GM19238 (cell line): ENCODE results near the gene KRTAP2-2.
"Not testable (repeated sequence)": the region's sequence is repeated elsewhere in the genome, so short reads cannot be mapped to it uniquely, and the experiment has no call there.

Experiments
- DNase-seq: peaks from one replicate; pipeline ENCODE4 v3.0.0; 2011; ENCODE audit warnings: low spot score; ENCODE audit not compliant: insufficient read length

Gene KRTAP2-2

DNA sequence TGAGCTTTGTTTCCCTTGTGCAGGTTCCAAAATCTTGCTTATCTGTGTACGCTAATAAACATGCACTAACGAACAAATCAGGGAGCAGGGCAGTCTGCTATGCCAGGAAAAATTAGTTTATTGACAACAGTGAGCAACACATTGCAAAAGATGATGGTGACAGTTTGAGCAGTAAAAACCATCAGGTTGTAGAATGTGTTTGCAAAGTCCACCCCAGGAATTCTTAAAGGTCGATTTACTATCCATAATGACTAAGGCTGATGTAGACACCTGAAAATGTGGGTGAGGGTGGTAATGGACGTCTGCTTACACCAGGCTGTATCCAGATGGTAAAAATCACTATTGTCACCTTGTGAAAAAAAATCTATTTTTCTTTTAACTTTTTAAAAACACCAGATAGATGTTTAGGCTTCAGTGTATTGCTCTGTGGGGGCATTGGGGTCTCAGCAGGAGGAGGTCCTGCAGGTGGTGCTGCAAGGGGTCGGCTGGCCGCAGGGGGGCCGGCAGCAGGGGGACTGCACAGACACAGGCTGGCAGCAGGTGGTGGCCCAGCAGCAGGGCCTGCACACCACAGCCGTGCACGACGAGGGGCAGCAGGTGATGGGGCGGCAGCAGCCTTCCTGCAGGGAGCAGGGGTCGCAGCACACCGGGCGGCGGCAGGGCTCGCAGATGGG lies 10.1 kb upstream of the KRTAP2-2 start:
- DNase-seq = not testable (repeated sequence)

DNA sequence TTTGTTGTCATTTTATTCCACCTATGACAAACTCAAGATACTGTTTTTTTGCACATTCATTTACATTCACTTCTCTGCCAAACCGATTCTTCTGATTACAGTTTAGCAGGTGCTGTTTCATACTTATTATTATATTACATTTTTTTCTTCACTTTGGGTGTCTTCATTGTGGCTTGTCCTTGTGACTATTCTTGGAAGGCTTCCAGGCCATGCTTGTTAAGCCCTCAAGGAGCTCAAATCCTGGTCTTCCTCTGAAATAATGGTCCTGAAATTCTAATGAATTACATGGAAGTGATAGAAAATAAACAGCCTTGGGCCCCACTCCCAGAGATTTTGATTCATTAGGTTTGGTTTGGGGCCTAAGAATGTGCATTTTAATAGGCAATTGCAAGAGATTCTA lies 9.3 kb upstream of the KRTAP2-2 start:
- no peak for DNase-seq

DNA sequence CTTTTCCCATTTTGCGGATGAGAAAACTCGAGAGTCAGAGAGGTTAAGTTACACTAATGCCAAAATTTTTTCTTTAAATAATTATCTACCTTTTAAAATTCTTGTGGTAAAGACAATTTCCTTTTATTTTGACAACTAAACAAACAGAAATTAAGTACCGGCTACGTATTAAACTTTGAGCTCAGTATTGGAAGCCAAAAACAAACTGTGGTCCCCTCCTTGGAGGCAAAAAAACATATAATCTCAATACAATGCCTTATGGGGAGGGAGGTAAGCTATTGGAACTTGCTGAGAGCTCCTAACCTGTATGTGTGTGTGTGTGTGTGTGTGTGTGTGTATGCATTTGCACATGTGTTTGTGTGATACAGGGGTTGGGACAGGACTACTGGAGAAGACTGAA lies 8.4 kb upstream of the KRTAP2-2 start:
- no peak for DNase-seq

DNA sequence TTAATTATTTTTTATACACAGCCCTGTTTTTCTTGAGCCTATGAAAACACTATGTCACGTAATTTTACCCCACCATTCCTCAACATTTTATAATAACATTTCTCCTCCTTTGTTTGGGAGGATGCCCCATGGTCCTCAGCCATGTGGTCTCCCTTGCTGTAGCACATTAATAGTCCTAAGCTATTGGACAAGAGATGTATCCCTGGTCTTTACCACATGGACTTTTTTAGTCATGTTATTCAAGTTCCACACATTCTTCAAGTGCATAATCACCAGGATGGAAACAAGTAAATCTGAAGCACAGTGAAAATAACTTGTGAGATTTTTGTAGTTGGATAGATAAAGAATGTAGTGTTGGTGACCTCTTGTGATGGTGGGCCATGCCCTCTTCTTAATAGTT lies 6.9 kb upstream of the KRTAP2-2 start:
- DNase-seq = no peak

DNA sequence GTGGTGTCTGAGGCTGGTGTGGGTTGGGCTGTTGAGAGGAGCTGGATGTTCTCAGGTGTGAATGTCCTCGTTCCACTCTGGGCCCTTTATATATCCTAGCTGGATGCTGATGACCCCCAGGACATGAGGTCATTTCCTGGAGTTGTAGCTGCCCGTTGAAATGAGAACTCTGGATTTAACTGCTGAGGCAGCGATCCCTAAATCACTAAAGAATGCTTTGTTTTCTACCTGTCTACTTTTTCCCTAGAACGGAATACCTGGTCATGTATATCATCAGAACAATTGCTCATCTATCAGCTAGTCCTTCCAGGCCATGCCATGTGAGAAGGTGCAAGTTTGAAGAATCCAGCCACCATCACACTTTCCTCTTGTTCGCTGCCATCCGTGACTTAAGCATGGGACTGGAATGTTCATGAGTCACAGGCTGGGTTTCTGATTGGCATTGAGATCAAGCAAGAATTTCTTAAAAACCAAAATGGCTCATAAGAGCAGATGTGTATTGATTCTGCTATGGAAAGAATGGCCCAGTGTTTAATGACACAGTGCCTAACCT lies 5.1 kb upstream of the KRTAP2-2 start, which contains the start of gene KRTAP2-3:
TSS of gene KRTAP2-3 (minus strand) at position 63 of the 553 bp plus-strand sequence. CDS start 64 bp downstream, outside the sequence.
- no peak for DNase-seq

DNA sequence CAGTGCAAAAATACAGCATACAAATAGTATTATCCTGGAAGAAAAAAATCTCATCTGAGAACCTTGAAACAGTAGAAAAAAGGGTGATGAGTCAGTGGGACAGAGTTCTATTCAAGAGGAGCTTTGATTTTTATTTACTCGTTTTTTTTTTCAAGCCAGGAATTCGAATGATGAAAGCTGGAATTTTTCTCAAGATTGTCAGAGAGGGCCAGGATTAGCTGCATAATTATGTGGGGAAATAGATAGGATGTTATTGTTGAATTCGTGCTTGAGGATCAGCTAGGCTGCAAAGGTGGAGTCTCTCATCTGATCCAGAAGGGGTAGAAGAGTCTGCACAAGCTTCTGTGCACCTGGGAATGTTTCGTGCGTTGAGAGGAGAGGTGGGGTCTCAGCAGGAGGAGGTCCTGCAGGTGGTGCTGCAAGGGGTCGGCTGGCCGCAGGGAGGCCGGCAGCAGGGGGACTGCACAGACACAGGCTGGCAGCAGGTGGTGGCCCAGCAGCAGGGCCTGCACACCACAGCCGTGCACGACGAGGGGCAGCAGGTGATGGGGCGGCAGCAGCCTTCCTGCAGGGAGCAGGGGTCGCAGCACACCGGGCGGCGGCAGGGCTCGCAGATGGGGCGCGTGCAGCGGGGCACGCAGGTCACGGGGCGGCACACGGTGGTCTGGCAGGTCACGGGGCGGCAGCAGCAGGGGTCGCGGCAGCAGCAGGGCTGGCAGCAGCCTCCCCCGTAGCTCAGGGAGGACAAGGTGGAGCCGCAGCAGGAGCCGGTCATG lies 4.4 kb upstream of the KRTAP2-2 start:
- not testable (repeated sequence) for DNase-seq

DNA sequence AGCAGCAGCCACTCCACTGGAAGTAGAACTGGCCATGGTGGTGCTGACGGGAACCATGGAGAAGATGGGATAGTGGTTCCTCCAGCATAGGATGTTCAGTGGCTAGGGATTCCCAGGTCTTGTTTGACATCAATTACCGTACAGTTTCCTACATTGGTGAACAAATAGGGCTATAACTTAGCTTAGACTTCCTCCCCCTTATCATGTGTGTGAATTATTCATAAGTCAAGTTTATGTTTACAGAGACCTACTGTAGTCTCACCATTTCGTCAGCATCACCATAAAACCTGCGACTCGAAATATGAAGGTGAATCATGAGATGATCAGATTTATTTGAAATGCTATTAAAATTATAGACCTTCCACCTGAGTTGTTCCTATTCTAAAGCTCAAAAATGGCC lies 3.7 kb upstream of the KRTAP2-2 start:
- DNase-seq = no peak

DNA sequence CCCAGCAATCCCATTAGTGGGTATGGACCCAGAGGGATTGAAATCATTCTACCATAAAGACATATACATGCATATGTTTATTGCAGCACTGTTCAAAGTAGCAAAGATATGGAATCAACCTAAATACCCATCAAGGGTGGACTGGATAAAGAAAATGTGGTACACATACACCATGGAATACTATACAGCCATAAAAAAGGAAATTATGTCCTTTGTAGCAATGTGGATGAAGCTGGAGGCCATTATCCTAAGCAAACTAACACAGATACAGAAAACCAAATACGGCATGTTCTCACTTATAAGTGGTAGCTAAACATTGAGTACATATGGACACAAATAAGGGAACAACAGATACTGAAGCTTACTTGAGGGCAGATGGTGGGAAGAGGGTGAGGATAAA lies 2.5 kb upstream of the KRTAP2-2 start:
- no peak for DNase-seq

DNA sequence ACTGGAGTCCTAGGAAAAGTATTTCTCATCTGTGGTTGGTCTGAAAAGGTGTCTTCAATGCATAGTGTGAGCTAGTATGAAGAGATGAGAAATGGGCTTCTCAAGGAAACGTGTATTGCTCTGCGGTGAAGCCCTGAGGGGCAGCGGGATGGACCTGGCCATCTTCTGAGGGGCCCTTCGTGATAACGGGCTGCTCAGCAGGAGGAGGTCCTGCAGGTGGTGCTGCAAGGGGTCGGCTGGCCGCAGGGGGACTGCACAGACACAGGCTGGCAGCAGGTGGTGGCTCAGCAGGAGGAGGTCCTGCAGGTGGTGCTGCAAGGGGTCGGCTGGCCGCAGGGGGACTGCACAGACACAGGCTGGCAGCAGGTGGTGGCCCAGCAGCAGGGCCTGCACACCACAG lies 474 bp downstream of the KRTAP2-2 start:
- DNase-seq = not testable (repeated sequence)

DNA sequence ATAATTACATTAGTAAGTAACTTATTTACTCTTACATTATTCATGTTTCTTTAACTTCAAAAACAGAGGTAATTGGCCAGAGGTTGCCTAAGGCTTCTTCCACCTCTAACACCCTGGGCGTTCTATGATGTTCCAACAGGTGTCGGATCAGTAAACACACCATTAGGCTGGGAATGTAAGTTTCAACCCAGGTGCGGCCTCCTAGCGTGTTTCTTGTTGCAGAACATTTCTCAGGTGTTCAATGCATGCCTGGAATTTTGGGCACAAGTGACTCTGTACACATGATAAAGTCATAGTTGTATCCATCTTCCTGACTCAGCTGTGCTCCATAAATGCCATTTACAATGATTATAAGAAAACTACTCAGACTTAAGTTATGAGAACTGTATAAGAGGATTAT lies 1.0 kb downstream of the KRTAP2-2 start:
- no peak for DNase-seq

DNA sequence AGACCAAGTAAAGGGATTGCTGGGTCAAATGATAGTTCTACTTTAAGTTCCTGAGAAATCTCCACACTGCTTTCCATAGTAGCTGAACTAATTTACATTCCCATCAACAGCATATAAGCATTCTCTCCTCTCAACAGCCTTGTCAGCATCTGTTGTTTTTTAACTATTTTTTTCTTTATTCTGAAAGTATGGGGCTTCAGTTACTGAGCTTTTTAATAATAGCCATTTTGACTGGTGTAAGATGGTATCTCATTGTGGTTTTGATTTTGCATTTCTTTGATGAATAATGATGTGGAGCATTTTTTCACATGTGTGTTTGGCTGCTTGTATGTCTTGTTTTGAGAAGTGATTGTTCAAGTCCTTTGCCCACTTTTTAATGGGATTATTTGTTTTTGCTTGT lies 2.5 kb downstream of the KRTAP2-2 start:
- DNase-seq = no peak

DNA sequence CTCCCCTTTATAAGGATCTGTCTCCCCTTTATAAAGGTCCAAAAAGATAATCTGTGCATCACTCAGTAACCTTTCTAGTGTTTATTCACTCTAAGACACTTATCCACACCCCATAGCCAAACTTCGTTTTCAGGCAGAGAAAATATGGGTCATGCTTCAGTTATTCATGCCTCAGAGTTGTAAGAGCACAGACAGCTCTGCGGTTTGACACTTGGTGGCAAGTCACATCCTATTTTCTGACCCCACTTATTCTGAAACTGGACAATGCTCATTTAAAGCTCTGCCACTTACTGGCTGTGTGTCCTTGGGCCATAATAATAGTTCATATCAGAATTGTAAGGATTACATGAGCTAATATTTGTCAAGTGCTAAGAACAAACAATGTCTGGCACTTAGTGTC lies 5.9 kb downstream of the KRTAP2-2 start:
- no peak for DNase-seq

DNA sequence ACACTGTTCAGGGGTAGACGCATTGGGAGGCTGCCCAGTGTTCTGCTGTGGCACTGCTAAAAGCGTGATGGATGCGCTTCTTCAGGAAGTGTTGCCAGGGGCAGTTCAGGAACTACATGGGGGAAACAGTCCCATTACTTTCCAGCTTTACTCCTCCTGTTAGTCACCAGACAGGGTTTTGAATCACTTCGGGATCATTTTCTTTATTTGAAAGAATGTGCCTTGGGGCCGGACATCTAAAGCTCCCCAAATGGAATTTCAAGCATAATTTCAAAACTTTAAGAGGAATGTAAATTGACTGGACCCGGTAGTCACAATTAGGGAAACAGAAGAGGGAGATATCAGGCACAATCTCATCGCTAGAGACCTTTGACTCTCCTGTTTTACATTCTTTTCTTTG lies 6.6 kb downstream of the KRTAP2-2 start:
- no peak for DNase-seq

DNA sequence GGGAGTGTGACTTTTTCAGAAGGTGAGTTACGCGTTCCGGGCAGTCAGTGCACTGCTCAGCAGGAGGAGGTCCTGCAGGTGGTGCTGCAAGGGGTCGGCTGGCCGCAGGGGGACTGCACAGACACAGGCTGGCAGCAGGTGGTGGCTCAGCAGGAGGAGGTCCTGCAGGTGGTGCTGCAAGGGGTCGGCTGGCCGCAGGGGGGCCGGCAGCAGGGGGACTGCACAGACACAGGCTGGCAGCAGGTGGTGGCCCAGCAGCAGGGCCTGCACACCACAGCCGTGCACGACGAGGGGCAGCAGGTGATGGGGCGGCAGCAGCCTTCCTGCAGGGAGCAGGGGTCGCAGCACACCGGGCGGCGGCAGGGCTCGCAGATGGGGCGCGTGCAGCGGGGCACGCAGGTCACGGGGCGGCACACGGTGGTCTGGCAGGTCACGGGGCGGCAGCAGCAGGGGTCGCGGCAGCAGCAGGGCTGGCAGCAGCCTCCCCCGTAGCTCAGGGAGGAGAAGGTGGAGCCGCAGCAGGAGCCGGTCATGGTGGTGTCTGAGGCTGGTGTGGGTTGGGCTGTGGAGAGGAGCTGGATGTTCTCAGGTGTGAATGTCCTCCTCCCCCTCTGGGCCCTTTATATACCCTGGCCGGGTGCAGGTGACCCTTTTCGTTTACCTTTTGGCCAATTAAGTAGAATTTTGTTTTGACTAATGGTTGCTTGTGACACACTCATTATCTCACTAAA lies 8.1 kb downstream of the KRTAP2-2 start, which contains the start of gene KRTAP2-1:
TSS of gene KRTAP2-1 (minus strand) at position 582 of the 731 bp plus-strand sequence. CDS start at position 533, 49 bp downstream.
- DNase-seq = not testable (repeated sequence)

DNA sequence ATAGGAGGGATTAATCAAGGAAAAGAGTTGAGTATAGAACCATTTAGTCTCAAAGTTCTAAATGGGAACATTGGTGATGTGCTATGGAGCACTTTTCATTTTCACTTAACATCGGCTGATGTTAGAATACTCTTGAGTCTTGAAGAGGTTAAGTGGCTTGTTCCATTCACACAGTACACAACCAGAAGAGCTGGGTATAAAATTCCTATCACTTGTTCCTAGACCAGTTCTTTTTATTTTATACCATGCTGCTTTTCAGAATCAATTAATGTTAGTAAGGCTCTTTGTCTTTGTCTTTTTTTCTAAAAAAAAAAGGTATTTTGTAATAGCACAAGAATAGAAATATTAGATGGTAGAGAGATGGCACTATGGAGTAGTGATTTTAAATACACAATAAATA lies 12.1 kb downstream of the KRTAP2-2 start:
- no peak for DNase-seq

DNA sequence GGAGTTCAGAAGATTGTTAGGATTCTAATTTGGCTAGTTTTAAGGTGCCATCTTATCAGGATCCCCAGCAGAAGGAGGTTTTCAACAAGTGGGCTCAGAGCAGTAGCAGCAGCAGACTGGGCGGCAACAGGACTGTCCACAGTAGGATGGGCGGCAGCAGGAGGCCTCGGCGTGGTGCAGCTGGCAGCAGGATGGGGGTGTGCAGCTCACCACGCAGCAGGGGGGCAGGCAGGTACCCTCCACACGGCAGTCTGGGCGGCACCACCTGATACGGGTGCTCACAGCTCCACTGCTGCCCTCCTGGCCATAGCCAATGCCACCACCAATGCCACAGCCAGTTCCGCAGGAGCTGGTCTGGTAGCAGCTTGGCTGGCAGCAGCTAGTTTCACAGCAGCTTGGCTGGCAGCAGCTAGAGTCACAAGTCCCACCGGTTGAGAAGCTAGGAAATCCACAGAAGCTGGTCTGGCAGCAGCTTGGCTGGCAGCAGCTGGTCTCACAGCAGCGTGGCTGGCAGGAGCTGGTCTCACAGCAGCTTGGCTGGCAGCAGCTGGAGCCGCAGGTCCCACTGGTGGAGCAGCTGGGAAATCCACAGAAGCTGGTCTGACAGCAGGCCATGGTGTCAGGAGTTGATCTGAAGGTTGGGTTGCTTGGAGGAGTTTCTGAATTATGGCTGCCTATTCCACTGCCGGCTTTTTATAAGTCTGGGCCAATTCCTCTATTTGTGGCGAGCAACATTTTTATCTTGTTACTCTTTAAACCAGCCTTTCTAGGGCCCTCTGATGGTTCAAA lies 14.1 kb downstream of the KRTAP2-2 start, which contains the start of gene KRTAP1-1:
TSS of gene KRTAP1-1 (minus strand) at position 668 of the 789 bp plus-strand sequence. CDS start at position 615, 53 bp downstream.
- not testable (repeated sequence) for DNase-seq

DNA sequence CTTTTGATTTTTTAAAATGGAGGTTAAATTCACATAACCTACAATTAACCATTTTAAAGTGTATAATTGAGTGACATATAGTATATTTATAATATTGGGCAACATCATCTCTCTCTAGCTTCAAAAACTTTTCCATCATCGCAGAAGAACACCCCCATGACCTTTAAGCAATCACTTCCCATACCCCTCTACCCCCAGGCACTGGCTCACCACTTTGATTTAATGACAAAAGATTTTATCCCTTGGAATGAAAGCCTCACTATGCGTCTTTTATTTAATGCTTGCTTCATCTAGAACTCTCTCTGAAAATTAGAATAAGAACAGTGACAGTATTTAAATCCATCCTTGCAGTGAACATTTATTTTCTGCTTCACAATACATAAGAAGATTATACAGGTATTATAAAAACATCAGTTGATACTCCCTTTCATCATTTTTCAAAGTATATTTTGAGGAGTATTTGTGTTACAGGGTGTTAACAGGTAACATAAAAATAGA lies 17.1 kb downstream of the KRTAP2-2 start:
- no peak for DNase-seq

DNA sequence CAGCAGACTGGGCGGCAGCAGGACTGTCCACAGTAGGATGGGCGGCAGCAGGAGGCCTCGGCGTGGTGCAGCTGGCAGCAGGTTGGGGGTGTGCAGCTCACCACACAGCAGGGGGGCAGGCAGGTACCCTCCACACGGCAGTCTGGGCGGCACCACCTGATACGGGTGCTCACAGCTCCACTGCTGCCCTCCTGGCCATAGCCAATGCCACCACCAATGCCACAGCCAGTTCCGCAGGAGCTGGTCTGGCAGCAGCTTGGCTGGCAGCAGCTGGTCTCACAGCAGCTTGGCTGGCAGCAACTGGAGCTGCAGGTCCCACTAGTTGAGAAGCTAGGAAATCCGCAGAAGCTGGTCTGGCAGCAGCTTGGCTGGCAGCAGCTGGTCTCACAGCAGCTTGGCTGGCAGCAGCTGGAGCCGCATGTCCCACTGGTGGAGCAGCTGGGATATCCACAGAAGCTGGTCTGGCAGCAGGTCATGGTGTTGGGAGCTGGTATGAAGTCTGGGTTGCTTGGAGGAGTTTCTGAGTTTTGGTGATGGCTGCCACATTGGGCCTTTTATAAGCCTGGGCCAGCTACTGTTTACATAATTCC lies 20.6 kb downstream of the KRTAP2-2 start, which contains the start of gene KRTAP1-3:
TSS of gene KRTAP1-3 (minus strand) at position 529 of the 590 bp plus-strand sequence. CDS start at position 476, 53 bp downstream.
- not testable (repeated sequence) for DNase-seq

DNA sequence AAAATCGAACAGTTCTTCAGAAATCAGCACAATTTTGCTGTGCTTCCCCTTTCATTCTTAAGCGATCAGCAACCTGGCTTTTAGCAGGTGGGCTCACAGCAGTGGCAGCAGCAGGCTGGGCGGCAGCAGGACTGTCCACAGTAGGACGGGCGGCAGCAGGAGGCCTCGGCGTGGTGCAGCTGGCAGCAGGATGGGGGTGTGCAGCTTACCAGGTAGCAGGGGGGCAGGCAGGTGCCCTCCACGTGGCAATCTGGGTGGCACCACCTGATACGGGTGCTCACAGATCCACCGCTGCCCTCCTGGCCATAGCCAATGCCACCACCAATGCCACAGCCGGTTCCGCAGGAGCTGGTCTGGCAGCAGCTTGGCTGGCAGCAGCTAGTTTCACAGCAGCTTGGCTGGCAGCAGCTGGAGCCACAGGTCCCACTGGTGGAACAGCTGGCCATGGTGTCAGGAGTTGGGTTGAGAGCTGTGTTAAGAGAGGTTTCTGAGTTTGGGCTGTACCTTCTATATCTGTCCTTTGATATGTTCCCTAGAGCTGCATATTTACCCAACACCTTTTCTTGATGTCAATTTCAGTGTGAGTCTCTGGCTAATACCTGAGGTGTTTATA lies 25.3 kb downstream of the KRTAP2-2 start, which contains the start of gene KRTAP1-4:
TSS of gene KRTAP1-4 (minus strand) at position 563 of the 613 bp plus-strand sequence. CDS start at position 446, 117 bp downstream.
- DNase-seq = no peak
